LHCN-M2 (cell line): ENCODE data around the gene PARP4. TPM values are rescaled to one million over a fixed set of nuclear protein-coding genes. Genes with fewer than 3 reads are reported as not detected.
"Not testable (repeated sequence)": the region's sequence is repeated elsewhere in the genome, so short reads cannot be mapped to it uniquely, and the experiment has no call there.

Experiments used
- DNase-seq: peaks from one replicate; pipeline ENCODE4 v3.0.0-alpha.2; 2012; ENCODE audit warnings: low read depth
- total RNA-seq: library from RNA; depleted of rRNA; stranded (reverse); fragments of >200 nt; gene quantifications from 2 replicates; pipeline ENCODE4 v1.2.3, GENCODE V29; 2014

The PARP4 gene
- total RNA-seq, 1 experiment from 2014 or later = 65.0 TPM

DNA sequence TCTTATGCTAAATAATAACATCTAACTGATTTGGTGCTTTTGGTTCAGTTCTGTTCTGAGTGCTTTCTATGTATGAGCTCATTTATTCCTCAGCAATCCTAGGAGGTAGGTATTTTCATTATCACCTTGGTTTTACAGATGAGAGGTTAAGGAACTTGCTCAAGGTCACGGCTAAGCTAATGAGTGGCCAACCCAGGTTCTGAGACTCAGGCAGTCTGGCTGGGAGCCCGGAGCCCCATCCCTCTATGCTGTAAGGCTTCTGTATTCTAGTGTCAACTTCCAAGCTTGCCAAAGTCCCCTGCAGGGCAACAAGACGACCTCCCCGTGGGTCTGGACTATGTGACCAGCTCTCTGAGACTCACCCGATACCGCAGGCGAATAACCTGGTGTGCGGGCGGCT lies 60.5 kb downstream of the PARP4 start:
- DNase-seq = no peak

GRCh38 chr13:24450530-24450929 lies 62.0 kb downstream of the PARP4 start:
- DNase-seq = no peak

GRCh38 chr13:24444851-24445250 lies 67.7 kb downstream of the PARP4 start:
- not testable (repeated sequence) for DNase-seq

DNA sequence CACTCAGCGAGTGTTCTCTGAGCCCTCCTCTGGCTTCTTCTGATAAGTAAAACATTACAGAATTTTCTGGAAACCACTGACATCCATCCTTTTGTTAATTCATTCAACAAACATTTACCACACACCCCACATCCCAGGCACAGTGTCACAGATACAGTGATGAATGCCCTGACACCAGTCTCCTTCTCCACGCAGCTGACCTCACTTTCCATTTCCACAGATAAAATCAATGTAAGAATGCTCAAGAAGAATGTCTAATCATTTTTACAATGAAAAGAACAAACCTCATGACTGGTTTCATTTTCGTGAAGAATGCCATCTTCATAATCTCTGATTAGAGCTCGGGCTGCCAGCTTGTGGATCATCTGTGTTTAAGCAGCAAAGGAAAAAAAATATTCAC lies 69.2 kb downstream of the PARP4 start:
- DNase-seq = no peak

- DNase-seq = not testable (repeated sequence)
Measured at GRCh38 chr13:24426045-24426444, 86.5 kb downstream of the PARP4 start.

DNA sequence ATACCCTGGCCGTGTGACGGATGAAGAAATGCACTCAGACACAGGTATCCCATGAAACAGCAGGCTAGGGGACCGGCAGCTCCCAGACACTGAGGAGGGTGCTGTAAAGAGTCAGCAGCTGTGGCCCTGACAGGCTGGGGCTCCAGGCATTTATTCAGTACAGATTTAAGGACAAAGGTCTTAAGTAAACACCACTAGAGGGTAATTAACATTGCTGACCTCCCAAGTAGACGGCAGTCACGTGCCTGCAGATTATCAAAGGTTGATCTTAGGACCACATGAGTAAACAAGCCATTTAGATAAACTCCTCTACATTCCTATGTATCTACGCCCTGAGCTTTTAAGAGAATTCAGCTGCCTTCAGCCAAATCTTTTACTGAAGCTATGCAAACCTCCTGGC lies 92.9 kb downstream of the PARP4 start:
- DNase-seq = not testable (repeated sequence)

- DNase-seq = no peak
Measured at GRCh38 chr13:24407844-24408243, 104.7 kb downstream of the PARP4 start.

DNA sequence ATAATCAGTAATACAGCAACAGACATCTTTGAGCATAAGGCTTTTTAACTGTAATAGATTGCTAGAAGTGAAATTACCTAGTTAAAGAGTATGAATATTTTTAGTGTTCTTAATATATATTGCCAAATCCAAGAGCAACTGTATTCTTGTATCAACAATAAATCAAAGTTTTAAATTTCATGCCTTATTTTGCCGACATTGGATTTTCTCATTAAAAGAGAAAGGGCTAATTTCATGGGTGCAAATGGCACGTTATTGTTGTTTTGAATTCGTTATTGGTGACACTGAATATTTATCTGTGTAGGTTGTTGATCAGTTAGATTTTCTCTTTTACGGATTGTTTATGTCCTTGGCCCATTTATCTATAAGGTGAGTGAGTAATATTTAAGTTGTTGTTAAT lies 106.1 kb downstream of the PARP4 start:
- DNase-seq = no peak

- no peak for DNase-seq
Measured at GRCh38 chr13:24396821-24397220, 115.8 kb downstream of the PARP4 start.

- DNase-seq = no peak
Measured at GRCh38 chr13:24392972-24393371, 119.6 kb downstream of the PARP4 start.

GRCh38 chr13:24391771-24392683 lies 120.6 kb downstream of the PARP4 start:
- DNase-seq = not testable (repeated sequence)

DNA sequence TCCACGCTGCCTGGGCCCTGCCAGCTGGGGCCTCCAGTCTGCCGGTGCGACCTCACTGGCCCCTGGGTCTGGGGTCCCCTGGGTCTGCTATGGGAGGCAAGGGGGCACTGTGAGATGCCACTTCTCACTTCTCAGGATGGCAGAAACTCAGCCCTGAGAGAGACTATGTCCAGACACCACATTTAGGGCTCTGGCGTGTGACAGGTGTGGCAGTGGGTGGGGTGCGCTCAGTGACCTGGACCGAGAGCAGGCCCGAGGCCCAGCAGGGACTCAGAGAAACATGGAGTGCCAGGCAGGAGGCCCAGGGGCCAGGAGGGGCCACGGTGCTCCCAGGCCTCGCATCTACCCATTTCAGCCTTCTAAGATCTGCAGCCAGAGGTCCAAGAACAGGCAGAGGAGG lies 121.8 kb downstream of the PARP4 start:
- not testable (repeated sequence) for DNase-seq

- no peak for DNase-seq
Measured at GRCh38 chr13:24389506-24389905, 123.1 kb downstream of the PARP4 start.

DNA sequence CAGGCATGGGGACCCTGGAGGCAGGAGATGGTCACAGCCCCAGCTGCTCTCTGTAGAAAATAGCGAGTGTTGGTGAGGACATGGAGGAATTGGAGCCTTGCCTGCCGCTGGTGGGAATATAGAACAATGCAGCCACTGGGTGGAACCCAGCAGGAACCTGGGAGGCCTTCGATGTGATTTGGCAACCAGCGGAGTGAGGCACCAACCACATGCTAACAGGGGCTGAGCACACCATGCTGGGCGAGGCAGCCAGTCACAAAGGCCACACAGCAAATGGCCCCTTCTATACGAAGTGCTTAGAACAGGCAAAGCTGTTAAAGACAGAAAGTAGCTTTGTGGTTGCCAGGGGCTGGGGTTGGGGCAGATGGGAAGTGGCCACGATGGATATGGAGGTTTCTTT lies 123.8 kb downstream of the PARP4 start:
- not testable (repeated sequence) for DNase-seq

DNA sequence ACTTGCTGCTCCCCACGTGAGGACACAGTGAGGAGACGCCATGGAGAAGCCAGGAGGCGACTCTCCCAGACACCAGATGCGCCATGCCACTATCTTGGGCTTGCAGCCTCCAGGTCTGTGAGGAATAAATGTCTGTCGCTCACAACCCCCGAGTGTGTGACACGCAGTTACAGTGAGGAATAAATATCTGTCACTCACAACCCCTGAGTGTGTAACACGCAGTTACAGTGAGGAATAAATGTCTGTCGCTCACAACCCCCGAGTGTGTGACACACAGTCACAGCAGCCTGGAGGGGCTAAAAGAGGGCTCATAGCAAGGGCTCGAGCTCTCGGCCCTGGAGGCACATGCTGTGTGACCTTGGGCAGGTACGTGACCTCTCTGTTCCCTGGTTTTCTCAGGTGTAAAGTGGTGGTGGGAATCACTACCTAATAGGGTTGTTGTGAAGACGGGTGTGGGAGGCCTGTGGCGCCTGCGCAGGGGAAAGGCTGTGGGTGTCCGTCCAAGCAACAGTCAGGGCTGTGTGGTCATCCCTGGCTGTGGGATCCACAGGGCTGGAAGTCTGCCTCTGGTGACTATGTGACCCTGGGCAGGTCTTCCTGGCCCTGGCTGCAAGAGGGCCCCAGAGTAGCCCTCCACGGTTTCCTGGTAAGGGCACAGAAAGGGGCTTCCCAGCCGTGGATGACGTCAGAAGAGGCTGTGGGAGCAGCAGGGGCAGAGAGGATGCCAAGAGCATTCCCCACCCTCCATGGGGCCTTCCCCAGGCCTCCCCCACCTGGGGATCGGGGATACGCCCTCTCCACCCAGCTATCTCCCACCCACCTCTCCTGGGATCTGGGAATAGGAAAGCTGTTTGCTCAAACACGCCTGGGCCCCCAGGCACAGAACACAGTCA lies 125.5 kb downstream of the PARP4 start:
- no peak for DNase-seq

DNA sequence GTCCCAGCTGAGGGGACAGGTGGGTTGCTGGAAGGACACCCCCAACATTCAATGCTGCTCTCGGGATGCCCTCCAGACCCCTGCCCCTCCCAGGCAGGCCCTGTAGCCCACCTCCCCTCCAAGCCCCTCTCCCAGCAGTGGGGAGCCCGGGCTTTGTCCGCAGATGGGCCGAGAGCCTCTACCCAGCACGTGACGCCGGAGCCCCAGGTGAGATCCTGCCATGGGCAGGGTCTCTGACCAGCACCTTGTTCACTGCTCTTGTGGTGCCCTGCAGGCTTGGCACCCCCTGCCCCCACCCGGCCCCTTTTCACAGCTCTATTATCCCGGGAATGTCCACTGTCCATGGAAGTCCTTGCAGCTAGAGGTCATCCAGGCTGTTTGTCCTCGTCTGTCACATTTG lies 126.7 kb downstream of the PARP4 start:
- DNase-seq = no peak

GRCh38 chr13:24384946-24385345 lies 127.6 kb downstream of the PARP4 start:
- DNase-seq = not testable (repeated sequence)

- not testable (repeated sequence) for DNase-seq
Measured at GRCh38 chr13:24384091-24384490, 128.5 kb downstream of the PARP4 start.

DNA sequence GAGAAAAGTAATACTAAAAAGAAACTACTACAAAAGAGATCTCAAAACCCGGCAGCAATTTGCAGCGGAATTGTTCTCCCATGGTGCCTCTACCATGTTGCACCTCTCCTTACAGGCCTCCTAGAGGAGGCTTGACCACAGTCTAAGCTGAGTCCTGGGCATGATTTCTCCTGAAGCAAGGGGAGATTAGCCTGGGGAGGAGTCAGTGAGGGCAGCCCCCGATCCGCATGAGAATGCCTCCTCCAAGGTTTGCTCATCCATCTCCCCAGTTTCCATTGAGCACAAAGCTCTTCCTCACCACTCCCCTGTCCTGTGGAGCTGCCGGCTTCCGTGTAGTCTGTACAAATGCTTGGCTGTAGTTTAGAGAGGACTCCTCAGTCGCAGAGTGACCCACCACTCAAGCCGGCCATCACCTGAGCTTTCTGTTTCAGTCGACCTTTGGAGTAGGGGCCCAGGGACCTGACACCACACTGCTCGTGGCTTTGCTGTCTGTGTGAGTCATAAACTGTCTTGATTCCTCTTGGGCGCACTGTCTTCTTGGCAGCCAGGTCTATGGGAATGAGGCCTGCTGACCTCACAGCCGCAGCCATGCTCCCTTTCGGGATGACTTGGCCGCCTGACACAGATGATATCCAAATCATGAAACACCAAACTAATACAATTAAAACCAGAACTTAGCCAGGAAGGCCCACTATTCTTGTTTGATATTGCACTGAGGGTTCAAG lies 130.9 kb downstream of the PARP4 start:
- DNase-seq = peak; percentile 76

GRCh38 chr13:24380881-24381280 lies 131.7 kb downstream of the PARP4 start:
- DNase-seq = peak; percentile 54

- DNase-seq = peak; percentile 86
Measured at GRCh38 chr13:24380227-24380626, 132.4 kb downstream of the PARP4 start.

DNA sequence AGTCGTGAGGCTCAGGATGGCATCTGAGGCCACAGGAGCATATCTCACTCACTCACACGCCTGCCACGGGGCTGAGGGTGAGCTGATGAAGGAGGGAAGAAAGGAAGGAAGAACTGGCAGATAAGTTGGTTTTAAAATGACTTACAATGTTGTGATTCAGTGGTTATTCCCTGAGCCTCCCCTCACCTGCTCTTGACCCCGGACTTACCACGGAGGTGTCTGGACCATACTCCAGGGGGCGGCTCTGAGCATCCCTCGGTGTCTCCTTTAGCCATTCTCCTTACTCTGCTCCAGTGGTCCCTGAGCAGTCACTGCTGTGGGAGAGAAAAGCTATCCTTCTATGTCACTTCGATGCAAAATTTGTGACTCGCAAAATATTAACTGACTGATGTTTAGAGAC lies 141.3 kb downstream of the PARP4 start:
- DNase-seq = not testable (repeated sequence)
